GM10248 (cell line): ENCODE measurements around the gene ELAC2.

Source experiments
- CTCF ChIA-PET: fragments of 300-600 bp; sonication (Branson Sonifier 250); formaldehyde crosslinking; extraction: SDS; loops from one replicate; lab custom pipeline; 2021; ENCODE audit warnings: antibody characterized with exemption; lab: Yijun Ruan, JAX
- POLR2A ChIA-PET: fragments of 350-650 bp; sonication (Branson Sonifier 250); formaldehyde crosslinking; extraction: SDS; loops from one replicate; lab custom pipeline; 2020; ENCODE audit warnings: antibody characterized with exemption; lab: Yijun Ruan, JAX
- DNase-seq: peaks from one replicate; pipeline ENCODE4 v3.0.0; 2012; ENCODE audit errors: extremely low spot score
- TF ChIP-seq, protein P1 (sequence below): IDR thresholded peaks from 2 replicates; pipeline ENCODE4 v1.5.1; 2012; ENCODE audit warnings: mild to moderate bottlenecking, low read depth; ENCODE audit errors: extremely low read depth, missing control alignments, control extremely low read depth

The ELAC2 gene

DNA sequence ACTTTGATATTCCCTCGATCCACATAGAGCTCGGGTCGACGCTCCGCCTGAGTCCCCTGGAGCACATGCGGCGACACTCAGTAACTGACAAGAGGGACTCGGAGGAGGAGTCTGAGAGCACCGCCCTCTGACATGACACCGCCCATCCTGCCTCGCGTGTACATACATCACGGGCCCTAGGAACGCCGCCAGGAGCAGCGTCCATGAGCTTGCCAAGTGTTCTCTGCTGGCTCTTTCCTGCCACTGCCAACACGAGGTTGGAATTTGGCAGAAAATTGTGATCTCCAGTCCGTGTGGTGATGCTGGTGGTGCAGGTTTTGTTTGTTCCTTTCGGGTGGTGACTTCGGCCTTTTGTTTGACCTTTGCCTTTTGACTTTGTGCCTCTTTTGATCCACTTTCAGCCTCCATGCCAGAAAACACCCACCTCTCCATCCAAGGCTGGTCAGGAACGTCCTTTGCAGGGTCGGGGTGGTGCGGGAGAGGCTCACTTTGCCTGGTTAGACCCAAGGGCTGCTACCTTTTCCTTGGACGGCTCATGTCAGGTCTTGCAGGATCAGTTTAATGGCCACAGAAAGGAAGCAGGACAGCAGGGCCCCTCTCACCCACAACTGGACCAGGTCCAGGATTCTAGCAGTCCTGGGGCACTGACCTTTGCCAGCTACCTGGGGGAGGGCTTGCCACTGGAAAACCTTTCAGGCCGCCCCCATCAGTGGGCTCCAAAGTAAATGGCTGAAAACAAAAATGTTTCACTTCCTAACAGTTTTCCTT is 27.6 kb downstream of the ELAC2 start:
- POLR2A ChIA-PET, result no interaction called here
- CTCF ChIA-PET, result interaction anchor here (5.4 kb wide), 1 partner anchor 13 kb away, joined by 28 read pairs; no protein-coding TSS in a partner anchor
- no peak for DNase-seq
- TF ChIP-seq, protein P1, sequence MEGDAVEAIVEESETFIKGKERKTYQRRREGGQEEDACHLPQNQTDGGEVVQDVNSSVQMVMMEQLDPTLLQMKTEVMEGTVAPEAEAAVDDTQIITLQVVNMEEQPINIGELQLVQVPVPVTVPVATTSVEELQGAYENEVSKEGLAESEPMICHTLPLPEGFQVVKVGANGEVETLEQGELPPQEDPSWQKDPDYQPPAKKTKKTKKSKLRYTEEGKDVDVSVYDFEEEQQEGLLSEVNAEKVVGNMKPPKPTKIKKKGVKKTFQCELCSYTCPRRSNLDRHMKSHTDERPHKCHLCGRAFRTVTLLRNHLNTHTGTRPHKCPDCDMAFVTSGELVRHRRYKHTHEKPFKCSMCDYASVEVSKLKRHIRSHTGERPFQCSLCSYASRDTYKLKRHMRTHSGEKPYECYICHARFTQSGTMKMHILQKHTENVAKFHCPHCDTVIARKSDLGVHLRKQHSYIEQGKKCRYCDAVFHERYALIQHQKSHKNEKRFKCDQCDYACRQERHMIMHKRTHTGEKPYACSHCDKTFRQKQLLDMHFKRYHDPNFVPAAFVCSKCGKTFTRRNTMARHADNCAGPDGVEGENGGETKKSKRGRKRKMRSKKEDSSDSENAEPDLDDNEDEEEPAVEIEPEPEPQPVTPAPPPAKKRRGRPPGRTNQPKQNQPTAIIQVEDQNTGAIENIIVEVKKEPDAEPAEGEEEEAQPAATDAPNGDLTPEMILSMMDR, result no peak

DNA sequence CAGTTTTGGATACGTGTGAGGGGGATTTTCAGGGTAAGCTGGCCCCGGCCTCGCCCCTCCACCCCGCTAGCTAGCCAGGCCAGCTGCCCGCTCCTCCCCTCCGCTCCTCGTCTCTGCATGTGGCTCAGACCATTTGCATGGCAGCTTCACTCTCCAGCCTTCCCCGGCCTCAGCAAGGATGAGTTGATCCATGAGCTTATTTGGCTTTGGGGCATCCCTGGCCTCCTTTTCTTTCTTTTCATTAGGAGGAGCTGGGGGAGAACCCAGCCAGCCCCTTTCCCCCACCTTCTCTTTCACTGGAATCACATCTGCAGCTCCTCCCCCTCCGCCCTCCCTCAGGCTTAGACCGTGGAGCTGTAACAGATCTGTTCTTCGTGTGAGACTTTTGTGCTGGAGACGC is 30.7 kb downstream of the ELAC2 start:
- CTCF ChIA-PET, result interaction anchor here (1.1 to 5.6 kb wide), 2 partner anchors 17 to 24 kb away, joined by 3 to 37 read pairs; no protein-coding TSS in a partner anchor
- TF ChIP-seq, protein P1, result no peak
- POLR2A ChIA-PET, result no interaction called here

DNA sequence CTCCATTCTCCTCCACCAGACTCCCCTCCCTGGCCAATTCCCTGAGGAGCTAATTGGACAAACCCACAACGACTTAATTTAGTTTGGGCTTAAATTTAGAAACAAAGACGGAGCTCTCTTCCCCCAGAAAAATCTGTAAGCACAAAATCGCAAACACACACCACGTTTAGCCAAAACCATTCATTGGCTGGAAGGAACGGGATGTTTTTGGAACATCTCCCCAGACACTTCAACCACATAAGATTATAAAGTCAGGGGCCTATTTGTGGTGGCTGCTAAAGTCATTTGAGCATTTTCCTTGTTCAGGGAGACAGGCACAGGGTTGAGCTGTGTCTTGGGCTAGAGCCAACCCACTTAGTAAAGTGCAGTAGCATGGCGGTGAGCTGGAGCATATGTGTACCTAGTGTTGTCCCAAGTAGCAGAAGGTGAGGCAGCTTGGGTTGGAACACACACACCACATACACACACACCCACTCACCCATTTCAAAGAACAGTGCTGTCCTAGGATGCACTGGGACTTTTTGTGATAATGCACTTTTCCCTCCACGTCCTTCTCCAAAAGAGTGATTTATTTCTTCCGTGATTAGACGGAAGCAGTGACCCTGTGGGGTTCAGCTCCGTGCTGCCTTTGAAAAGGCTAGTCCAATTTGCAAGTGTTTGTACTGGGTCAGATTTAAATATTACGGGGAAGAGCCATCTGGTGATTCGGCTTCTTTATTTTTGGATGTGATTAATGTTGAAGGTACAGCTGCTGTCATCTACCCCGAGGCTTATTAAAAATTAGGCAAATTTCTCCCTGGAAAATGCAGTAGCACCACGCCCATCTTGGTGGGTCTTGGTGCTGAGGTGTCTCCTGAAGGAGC is 32.2 kb downstream of the ELAC2 start:
- ChIA-PET POLR2A (interaction anchor here (0.6 kb wide), 1 partner anchor 70 kb away, joined by 5 read pairs; no protein-coding TSS in a partner anchor), CTCF (interaction anchor here (1.1 to 5.6 kb wide), 7 partner anchors 12 to 46 kb away, joined by 3 to 37 read pairs (median 3); no protein-coding TSS in a partner anchor)
- no peak for DNase-seq
- TF ChIP-seq, protein P1, result no peak

More for the DNA sequence above, 30.7 kb downstream of the ELAC2 start:
- DNase-seq, result no peak

DNA sequence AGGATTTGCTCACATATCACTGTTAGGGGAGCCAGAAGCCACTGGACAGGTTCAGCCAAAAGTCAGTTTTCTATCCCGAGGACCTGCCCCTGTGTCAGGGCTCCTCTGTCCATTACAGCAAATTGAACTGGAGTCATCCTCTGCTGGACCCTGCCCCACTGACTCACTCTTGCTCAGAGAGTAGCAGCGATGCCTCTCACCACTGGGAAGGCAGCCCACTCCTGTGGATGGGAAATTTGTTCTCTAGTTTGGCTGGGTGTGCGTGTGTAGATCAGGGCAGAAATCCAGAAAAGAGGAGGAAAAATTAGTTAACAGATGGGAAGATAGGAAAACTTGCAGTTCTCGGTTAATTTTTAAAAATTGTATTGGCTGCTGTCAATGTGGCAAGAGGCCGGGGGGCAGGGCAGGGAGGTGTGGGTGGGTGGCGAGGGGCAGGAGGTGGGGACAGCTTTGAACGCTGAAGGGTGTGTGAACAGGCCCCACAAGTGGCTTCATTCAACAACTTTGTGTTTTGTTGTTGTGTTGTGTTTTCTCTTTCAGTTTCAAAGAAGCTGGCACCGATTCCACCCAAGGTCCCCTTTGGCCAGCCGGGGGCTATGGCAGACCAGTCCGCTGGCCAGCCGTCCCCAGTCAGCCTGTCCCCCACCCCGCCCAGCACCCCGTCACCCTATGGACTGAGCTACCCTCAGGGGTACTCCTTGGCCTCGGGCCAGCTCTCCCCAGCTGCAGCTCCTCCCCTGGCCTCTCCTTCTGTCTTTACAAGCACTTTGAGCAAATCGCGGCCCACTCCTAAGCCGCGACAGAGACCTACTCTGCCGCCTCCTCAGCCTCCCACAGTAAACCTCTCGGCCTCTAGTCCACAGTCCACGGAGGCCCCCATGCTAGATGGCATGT is 33.6 kb downstream of the ELAC2 start:
- ChIA-PET POLR2A (no interaction called here), CTCF (interaction anchor here (1.1 to 5.6 kb wide), 5 partner anchors 11 to 45 kb away, joined by 3 to 37 read pairs (median 4); no protein-coding TSS in a partner anchor)
- TF ChIP-seq, protein P1, result no peak
- no peak for DNase-seq

DNA sequence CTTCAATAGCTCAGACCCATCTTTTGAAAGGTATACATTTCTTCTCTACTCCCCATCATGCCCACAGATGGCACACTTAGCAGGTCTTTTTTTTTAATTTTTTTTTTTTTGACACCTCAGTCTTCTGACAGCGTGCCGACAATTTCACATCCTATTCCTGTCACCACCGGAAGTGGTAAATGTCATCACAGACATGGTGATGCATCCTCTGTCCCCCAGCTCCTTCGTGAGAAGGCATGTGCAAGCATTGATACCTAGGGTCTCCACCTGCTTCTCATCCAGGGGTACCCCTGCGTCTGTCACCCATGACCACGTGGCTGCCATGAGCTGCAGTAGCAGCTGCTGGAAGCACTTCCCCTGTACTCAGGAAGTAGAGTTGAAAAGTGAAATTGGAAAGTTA is 35.6 kb downstream of the ELAC2 start:
- DNase-seq, result no peak
- POLR2A ChIA-PET, result no interaction called here
- TF ChIP-seq, protein P1, result no peak
- CTCF ChIA-PET, result interaction anchor here (0.6 to 1.2 kb wide), 4 partner anchors 16 to 425 kb away, joined by 3 read pairs; no protein-coding TSS in a partner anchor
